Transverse colon (tissue), 4 donors: ENCODE data around the gene PRDM2.

Experiments used
- POLR2AphosphoS5 ChIP-seq, 3 donors: sonication (generic); formaldehyde crosslinking; IDR thresholded peaks; one replicate each; pipeline ENCODE4 v1.6.1; 2016; ENCODE audit warnings: antibody characterized with exemption in 3 of 3
- TF ChIP-seq, protein P1 (sequence below), 5 experiments: fragments of 200-600 bp in 3 of 5; fragments of 450-650 bp in 2 of 5; sonication (generic) in 3 of 5; IDR thresholded peaks; 1 replicate in 2 of 5; 2 replicates in 3 of 5; pipeline ENCODE4 v1.5.1; 2016 to 2017; ENCODE audit warnings: antibody characterized with exemption in 5 of 5, inconsistent platforms in 3 of 5, mild to moderate bottlenecking in 2 of 5, moderate library complexity in 1 of 5

DNA sequence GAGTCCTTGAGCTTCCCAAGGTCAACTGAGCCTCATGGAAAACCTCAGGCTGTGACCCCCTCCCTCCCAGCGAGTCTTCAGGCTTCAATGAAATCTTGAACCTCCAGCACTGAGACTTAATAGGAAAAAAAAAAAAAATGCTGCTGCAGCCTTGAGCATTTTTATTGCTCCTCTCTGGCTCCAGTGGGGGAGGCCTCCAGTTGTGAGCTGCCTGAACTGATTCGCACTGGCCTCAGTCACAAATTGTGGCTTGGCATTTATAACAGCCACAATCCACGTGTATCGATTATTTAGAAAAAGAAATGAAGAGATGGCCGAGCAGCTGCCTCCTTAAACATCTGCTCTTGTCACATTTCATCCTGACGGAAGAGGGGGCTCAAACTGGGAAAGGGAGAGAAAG lies 173.0 kb downstream of the PRDM2 start:
- TF ChIP-seq, protein P1, sequence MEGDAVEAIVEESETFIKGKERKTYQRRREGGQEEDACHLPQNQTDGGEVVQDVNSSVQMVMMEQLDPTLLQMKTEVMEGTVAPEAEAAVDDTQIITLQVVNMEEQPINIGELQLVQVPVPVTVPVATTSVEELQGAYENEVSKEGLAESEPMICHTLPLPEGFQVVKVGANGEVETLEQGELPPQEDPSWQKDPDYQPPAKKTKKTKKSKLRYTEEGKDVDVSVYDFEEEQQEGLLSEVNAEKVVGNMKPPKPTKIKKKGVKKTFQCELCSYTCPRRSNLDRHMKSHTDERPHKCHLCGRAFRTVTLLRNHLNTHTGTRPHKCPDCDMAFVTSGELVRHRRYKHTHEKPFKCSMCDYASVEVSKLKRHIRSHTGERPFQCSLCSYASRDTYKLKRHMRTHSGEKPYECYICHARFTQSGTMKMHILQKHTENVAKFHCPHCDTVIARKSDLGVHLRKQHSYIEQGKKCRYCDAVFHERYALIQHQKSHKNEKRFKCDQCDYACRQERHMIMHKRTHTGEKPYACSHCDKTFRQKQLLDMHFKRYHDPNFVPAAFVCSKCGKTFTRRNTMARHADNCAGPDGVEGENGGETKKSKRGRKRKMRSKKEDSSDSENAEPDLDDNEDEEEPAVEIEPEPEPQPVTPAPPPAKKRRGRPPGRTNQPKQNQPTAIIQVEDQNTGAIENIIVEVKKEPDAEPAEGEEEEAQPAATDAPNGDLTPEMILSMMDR (IDR thresholded peaks at IDR 0.05) = no peak
- TF ChIP-seq POLR2AphosphoS5 (IDR thresholded peaks at IDR 0.05) = no peak
